Endothelial cell of umbilical vein (primary cell): ENCODE measurements around the gene GATAD2A.

ENCODE experiments used
- EZH2 ChIP-seq: IDR thresholded peaks from 2 replicates; pipeline ENCODE4 v1.6.1; 2012; ENCODE audit warnings: borderline replicate concordance, low read depth, mild to moderate bottlenecking, moderate library complexity, low read length, inconsistent platforms; ENCODE audit not compliant: severe bottlenecking
- TF ChIP-seq, protein P1 (sequence below), 2 donors: IDR thresholded peaks; 1 replicate in 1 of 2; 2 replicates in 1 of 2; pipeline ENCODE4 v1.5.1; 2011; ENCODE audit warnings: low read length in 2 of 2, mild to moderate bottlenecking in 2 of 2, moderate library complexity in 2 of 2, control low read depth in 1 of 2, inconsistent platforms in 1 of 2, low read depth in 1 of 2; ENCODE audit not compliant: insufficient read depth in 1 of 2; ENCODE audit errors: extremely low read depth in 1 of 2

DNA sequence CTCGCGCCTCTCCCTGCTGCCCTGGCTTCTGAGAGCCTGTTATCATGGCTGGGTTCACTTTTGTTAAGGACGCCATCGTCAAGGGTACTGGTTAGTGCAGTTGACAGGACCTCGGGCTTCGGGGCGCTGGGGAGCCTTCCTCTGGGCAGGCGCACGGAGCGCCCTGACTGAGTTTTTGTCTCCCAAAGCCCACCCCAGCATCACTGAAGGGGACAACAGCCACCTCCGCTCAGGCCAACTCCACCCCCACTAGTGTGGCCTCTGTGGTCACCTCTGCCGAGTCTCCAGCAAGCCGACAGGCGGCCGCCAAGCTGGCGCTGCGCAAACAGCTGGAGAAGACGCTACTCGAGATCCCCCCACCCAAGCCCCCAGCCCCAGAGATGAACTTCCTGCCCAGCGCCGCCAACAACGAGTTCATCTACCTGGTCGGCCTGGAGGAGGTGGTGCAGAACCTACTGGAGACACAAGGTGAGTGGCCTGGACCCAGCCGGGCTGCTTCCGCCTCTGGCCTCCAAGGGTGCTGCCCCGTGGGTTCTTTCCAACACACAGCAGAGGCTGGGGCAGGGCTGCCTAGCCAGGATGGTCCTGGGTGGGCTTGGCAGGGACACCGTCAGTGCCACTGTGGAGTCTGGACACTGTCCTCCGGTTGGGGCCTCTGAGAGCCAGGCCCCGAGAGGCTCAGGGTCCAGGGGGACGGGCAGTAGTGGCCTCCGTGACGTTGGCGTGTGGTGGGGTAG, 92.9 kb downstream of the GATAD2A start:
- TF ChIP-seq EZH2: no peak
- TF ChIP-seq, protein P1, sequence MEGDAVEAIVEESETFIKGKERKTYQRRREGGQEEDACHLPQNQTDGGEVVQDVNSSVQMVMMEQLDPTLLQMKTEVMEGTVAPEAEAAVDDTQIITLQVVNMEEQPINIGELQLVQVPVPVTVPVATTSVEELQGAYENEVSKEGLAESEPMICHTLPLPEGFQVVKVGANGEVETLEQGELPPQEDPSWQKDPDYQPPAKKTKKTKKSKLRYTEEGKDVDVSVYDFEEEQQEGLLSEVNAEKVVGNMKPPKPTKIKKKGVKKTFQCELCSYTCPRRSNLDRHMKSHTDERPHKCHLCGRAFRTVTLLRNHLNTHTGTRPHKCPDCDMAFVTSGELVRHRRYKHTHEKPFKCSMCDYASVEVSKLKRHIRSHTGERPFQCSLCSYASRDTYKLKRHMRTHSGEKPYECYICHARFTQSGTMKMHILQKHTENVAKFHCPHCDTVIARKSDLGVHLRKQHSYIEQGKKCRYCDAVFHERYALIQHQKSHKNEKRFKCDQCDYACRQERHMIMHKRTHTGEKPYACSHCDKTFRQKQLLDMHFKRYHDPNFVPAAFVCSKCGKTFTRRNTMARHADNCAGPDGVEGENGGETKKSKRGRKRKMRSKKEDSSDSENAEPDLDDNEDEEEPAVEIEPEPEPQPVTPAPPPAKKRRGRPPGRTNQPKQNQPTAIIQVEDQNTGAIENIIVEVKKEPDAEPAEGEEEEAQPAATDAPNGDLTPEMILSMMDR (IDR thresholded peaks at IDR 0.05; ENCODE audit: extremely low read depth in 1 of 2, insufficient read depth in 1 of 2, low read depth in 1 of 2, low read length in 2 of 2): no peak
